ENCODE results near the gene CEL. TPM values are rescaled to one million over a fixed set of nuclear protein-coding genes. Genes with fewer than 3 reads are reported as not detected.

CEL gene
- total and polyA plus RNA-seq, 5 experiments from 2014 or later, result 1.3 to 1.6 TPM; not detected in 3

DNA sequence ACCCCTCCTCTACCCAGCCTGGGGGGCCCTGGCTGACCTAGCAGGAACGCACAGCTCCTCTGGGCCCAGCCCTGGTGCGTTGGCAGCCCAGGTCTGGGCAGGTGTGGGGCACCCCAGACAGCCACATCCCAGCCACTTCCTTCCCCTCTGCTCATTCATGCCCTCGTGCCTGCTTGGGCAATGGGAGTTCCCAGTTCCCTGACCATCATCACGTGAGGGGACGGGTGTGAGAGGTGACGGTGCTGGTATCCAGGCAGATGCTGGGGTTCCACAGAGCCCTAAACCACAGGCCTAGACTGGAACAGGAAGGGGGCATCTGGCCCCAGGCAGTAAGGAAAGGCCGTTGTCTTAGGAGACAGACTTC is 50.9 kb downstream of the CEL start:
- Mint-ChIP-seq H3K27me3 (no peaks in the 10 kb centered on the region), H3K36me3 (peaks cover 0 to 24% (median 4%) of the 10 kb centered on the region in 3 donors), H3K4me1 (peaks cover 15 to 52% (median 44%) of the 10 kb centered on the region in 4 donors), H3K9me3 (no peaks in the 10 kb centered on the region), H3K4me3 (peak overlapping the region in 3 of 10 donors; percentile 11 to 62 (median 37)), H3K27ac (peak overlapping the region in 5 of 10 donors; percentile 32 to 89 (median 56))
- ATAC-seq (peak; percentile 27 to 65), DNase-seq (peak in 2 of 10 donors; percentile 45 to 64)
- POLR2A ChIA-PET, result interaction anchor here (0.6 to 7.4 kb wide), 5 partner anchors 9 to 52 kb away, joined by 3 to 40 read pairs (median 5); no protein-coding TSS in a partner anchor

DNA sequence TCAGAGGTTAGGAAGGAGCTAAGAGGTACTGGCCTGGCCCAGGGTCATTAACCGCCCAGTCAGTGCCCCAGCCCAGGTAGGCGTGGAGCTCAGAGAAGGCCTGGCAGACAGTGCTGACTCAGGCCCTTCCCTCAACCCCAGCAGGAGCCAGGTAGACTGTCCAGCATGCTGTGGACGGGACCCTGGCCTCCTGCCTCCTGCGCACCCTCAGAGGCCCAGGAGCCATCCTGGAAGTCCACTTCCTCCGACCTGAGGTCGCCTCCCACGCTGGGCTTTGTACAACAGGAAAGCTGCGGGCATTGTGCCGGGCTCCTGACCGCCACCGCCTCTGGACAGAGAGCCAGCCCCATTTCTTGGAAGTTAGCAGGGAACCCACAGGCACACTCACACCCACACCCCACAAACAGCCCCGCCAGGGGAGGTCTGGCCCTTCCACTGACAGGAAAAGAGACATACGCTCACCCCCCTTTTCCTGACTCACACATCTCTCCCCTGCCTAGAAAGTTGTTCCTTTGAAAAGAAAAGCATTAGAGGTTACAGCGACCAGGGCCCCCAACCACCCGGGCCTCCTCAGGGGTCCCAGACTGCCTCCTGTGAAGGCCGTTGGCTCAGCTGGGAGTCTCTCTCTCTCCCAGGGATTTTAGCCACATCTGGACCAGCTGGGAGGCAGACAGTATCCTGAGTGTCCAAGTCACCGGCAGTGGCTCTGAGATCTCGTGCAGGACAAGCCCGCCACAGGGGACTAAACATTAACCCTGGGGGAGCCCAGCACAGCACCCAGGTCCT is 51.6 kb downstream of the CEL start:
- ATAC-seq, result peak; percentile 16 to 27
- POLR2A ChIA-PET, result interaction anchor here (1.2 to 7.4 kb wide), 8 partner anchors 10 to 83 kb away, joined by 3 to 40 read pairs (median 4); partner anchors contain the start of gene GTF3C5

DNA sequence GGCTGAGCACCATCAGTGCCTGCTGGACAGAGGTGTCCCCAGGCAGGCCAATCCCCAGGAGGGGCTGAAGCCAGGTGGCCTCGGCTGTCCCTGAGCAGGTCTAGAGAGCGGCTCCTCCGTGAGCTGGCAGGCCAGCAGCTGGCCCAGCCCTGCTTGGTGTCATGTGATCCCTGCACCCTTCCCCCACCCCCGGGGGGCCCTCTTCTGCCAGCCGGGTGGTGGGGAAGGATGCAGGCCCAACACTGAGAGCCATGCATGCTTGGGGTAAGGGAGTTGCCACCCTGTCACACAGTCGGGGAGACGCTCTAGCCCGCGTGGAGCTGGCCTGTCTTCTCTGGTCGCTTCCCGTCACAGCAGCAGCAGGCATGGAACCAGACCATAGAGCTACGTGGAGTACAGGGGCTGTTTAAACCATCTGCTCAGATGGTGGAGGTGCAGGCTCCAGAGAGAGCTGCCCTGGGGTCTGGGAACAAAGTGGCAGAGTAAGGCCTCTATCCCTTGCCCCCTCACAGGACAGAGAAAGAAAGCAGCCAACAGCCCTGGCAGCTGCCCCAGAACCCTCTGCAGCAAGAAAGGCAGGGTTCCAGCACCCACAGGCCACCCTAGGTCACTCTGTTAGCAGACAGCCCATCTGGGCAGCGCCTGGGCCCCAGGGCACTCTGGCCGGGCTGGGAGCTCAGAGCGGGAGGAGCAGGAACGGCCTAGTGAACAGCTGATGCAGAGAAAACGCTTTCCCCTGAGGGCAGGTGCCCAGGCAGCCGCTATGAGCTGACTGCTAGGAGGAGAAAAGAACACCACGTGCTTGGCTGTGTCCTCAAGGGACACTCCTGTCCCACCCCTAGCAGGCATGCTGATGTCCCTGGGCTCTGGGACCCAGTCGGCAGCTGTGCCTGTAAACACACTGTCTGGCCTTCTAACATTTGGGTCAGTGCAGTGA is 52.4 kb downstream of the CEL start:
- peak overlapping the region in 9 of 10 donors; percentile 50 to 89 (median 72) for H3K27ac Mint-ChIP-seq
- H3K4me1 Mint-ChIP-seq, result peaks cover 20 to 63% (median 57%) of the 10 kb centered on the region in 4 donors
- ATAC-seq, result peak; percentile 29 to 51
- POLR2A ChIA-PET, result interaction anchor here (0.7 to 7.4 kb wide), 11 partner anchors 8 to 241 kb away, joined by 3 to 40 read pairs (median 4); partner anchors contain the start of gene GTF3C5
- peak overlapping the region in 8 of 10 donors; percentile 13 to 73 (median 40) for H3K4me3 Mint-ChIP-seq
- H3K36me3 Mint-ChIP-seq, result peaks cover 0 to 18% (median 4%) of the 10 kb centered on the region in 3 donors
- no peaks in the 10 kb centered on the region for H3K9me3 Mint-ChIP-seq
- DNase-seq, result peak in 1 of 10 donors; percentile 62
- H3K27me3 Mint-ChIP-seq, result no peaks in the 10 kb centered on the region

More for the DNA sequence above, 51.6 kb downstream of the CEL start:
- Mint-ChIP-seq H3K27ac (peak overlapping the region; percentile 1 to 89 (median 58)), H3K4me3 (peak overlapping the region in 9 of 10 donors; percentile 12 to 73 (median 46)), H3K36me3 (peaks cover 0 to 18% (median 4%) of the 10 kb centered on the region in 3 donors), H3K9me3 (no peaks in the 10 kb centered on the region), H3K27me3 (no peaks in the 10 kb centered on the region), H3K4me1 (peaks cover 16 to 56% (median 50%) of the 10 kb centered on the region in 4 donors)
- DNase-seq, result peak in 1 of 10 donors; percentile 45

DNA sequence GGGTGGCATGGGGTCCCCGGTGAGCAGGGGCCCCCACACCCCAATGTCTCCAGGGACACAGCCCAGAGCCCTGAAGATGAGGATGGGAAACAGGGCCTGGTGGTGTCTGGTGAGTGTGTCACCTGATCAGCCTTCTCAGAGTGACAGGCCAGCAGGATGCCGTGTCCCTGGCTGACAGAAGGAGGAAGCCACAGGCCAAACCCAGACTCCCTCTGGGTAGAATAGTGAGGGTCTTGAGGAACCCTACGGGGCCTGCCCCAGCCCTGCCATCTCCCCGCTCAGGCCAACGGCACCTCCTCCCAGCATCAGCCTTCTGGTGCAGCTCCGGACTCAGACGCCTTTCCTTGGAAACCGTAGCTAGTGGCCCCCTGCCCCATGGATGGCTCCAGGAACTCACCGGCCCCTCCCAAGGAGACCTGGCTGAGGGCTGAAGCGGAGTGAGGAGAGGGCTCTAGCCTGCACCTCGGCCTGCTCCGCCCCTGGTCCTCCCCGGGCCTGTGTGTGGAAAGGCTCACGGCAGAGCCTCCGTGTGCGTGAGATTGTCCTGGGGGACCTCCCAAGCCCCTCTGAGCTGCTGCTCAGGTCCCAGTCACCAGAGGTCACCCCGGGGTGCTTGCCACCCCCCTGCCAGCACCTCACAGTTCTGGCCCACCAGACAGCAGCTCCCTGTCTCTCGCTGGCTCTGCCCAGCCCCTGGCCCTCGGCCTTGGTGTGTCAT is 53.3 kb downstream of the CEL start:
- POLR2A ChIA-PET, result interaction anchor here (0.7 to 7.4 kb wide), 7 partner anchors 9 to 240 kb away, joined by 3 to 40 read pairs (median 4); partner anchors contain the start of gene GTF3C5

DNA sequence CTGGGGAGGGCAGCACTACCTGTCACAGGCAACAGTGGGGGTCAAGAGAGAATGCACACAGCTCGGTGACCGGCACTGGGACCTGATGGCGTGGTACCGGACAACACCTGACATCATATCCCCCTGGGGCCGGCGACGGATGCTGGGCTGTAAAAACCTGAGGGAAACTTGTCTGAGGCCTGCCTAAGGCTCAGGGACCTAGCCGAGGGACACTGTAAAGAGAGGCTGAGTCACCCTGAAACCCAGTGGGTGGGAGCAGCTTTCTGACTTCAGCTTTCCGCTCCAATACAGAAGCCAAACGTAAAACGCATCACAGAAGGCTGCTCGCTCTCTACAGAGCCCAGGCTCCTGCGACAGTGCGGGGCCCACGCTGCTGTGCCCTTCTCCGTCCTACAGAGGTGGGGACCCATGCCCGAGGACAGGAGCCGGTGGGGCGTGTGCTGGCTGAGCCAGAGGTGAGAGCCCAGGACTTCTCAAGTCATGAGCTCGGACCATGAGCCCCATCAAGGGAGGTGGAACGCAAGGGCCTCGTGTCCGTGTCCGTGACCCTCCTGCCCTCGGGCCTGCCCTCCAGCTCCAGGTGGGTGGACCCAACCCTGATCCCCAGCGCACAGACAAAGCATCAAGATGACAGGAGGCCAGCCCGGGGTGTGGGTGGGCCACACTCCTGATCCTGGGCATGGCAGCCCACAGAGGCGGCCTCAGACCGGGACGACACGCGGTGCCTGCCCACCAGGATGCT is 54.0 kb downstream of the CEL start:
- Mint-ChIP-seq H3K4me3 (peak overlapping the region in 1 of 10 donors; percentile 18), H3K36me3 (peaks cover 0 to 5% (median 0%) of the 10 kb centered on the region in 3 donors), H3K27ac (peak overlapping the region in 3 of 10 donors; percentile 24 to 67 (median 52)), H3K4me1 (peaks cover 22 to 71% (median 62%) of the 10 kb centered on the region in 4 donors), H3K9me3 (no peaks in the 10 kb centered on the region), H3K27me3 (no peaks in the 10 kb centered on the region)
- POLR2A ChIA-PET, result interaction anchor here (1.1 to 7.4 kb wide), 5 partner anchors 10 to 33 kb away, joined by 3 to 40 read pairs (median 5); no protein-coding TSS in a partner anchor
- ATAC-seq (no peak), DNase-seq (peak in 1 of 10 donors; percentile 52)

More for the DNA sequence above, 53.3 kb downstream of the CEL start:
- Mint-ChIP-seq H3K27ac (peak overlapping the region in 3 of 10 donors; percentile 15 to 89 (median 24)), H3K36me3 (peaks cover 0 to 10% (median 3%) of the 10 kb centered on the region in 3 donors), H3K4me3 (peak overlapping the region in 5 of 10 donors; percentile 11 to 63 (median 27)), H3K9me3 (no peaks in the 10 kb centered on the region), H3K4me1 (peaks cover 21 to 68% (median 60%) of the 10 kb centered on the region in 4 donors), H3K27me3 (no peaks in the 10 kb centered on the region)
- DNase-seq, result peak in 1 of 10 donors; percentile 53
- no peak for ATAC-seq

DNA sequence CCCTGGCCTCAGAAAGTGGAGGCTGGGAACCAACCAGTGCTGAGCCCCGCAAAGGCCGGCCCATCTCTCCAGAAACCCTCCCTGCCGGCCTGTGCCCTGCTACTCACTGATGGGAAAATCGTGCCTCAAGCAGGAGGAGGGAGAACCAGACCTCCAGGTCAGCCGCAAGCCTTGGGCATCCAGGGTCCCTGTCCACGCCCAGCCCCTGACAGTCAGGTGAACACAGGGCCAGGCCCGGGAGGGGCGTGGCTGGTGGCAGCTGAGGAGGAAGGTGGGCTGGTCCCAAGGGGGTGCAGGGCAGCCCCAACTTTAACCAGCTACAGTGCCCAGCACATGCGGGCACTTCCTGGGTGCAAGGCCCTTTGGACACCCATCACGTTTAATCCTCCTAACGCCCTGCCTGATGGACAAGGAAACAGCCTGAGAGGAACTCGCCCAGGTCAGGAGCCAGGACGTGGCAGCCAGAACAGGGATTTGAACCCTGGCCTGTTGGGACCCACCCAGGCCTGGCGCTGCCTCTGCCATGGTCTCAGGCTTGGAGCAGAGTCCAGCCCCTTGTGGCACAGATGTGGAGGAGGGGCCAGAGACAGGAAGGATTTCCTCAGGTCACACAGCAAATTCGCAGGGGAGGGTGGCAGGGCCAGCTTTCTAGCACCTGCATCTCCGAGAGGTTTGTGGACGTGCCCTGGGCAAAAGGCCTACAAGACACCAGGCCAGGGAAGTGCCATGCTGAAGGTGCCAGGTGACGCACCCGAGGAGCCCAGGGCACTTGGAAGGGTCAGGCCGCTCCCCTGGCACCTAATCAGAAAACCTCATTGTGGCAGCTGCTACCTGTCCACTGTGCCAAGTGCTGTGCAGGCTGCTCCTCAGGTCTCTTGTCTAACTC is 54.8 kb downstream of the CEL start:
- peak in 1 of 10 donors; percentile 54 for DNase-seq
- no peak for ATAC-seq
- POLR2A ChIA-PET, result interaction anchor here (0.6 to 7.4 kb wide), 5 partner anchors 9 to 171 kb away, joined by 3 to 40 read pairs (median 3); no protein-coding TSS in a partner anchor
- Mint-ChIP-seq H3K36me3 (peaks cover 0 to under 1% (median 0%) of the 10 kb centered on the region in 3 donors), H3K27me3 (no peaks in the 10 kb centered on the region), H3K27ac (no peak overlapping the region), H3K9me3 (no peaks in the 10 kb centered on the region), H3K4me1 (peaks cover 24 to 74% (median 64%) of the 10 kb centered on the region in 4 donors), H3K4me3 (no peak overlapping the region)

DNA sequence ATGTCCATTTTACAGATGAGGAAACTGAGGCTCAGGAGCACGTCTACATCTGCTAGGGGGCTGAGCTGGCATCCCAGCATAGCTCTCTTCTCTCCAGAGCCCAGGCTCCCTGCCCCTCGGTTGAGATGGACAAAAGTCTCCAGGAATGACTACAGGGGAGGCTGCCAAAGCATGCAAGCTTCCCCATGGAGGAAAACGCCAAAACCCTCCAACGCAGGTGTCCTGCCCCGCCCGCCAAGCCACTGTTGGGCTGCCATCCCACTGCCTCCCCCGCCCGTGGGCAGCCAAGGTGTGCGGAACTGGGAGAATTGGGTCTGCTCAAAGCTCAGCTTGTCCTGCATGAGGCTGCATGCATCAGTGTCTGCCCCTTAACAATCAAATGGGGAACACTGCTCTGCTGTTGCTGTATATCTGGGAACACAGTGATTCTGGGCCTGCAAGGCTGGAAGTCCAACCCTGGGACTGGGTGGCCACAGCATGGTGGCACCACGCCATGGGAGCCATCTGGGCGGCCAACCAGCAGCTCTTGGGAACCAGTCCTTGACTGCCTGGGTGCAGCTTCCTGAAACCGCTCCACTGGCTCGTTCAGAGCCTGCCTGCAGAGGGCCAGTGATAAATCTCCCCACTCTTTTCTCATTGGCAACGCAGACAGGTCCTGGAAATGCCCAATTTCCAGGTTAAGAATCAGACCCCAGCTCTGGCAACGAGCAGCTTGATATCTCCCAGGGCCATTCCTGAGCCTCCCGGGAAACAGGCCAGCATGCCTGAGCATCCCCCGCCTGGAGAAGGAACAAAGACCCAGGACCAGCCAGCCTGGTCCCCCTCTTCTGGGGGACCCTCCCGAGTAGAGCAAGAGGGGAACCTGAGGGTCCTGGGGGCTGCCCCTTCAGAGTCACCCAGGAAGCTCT is 55.7 kb downstream of the CEL start:
- Mint-ChIP-seq H3K4me1 (peaks cover 26 to 77% (median 66%) of the 10 kb centered on the region in 4 donors), H3K36me3 (no peaks in the 10 kb centered on the region), H3K9me3 (no peaks in the 10 kb centered on the region), H3K4me3 (no peak overlapping the region), H3K27me3 (no peaks in the 10 kb centered on the region), H3K27ac (peak overlapping the region in 3 of 10 donors; percentile 8 to 57 (median 33))
- ATAC-seq (no peak), DNase-seq (peak in 1 of 10 donors; percentile 38)
- POLR2A ChIA-PET, result interaction anchor here (0.6 to 7.4 kb wide), 6 partner anchors 10 to 172 kb away, joined by 3 to 54 read pairs (median 5); no protein-coding TSS in a partner anchor

DNA sequence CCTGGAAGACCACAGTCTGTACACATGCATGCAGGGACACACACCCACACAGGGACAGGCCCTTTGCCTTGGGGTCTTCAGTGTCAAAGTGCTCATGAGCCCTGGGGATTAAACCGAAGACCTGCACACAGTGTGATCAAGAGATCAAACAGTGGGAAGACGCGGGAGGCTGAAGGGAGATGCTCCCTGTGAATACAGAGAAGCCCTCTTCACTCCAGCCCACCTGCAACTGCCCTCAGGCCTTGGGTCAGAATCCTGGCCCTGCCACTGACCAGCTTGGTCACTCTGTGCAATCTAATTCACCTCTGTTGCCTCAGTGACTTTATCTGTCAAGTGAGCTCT is 56.4 kb downstream of the CEL start:
- no peaks in the 10 kb centered on the region for H3K9me3 Mint-ChIP-seq
- H3K36me3 Mint-ChIP-seq, result no peaks in the 10 kb centered on the region
- peak in 1 of 10 donors; percentile 28 for DNase-seq
- H3K4me1 Mint-ChIP-seq, result peaks cover 24 to 73% (median 63%) of the 10 kb centered on the region in 4 donors
- H3K27me3 Mint-ChIP-seq, result no peaks in the 10 kb centered on the region
- POLR2A ChIA-PET, result interaction anchor here (1.0 to 7.4 kb wide), 6 partner anchors 9 to 29 kb away, joined by 3 to 54 read pairs (median 5); no protein-coding TSS in a partner anchor
- ATAC-seq, result no peak
- H3K4me3 Mint-ChIP-seq, result no peak overlapping the region
- peak overlapping the region in 2 of 10 donors; percentile 8 to 61 for H3K27ac Mint-ChIP-seq

DNA sequence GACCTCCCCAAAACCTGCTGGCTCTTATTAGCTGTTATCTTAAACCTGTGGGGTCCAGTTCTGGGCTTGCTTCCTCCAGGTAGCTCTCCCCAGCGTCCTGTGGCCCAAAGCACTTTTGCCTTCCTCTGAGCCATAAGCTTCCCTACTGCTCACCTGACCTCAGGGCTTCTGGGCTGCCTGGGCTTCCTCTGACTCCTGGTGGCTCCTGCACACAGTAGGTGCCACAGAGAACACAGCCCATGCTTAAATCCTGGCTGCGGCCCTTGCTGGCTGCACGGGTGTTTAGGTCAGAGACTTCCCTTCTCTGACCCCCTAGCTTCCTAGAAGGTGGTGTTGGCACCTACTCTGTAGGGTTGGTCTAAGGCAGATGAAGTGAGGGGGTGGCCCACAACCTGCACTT is 56.8 kb downstream of the CEL start:
- Mint-ChIP-seq H3K36me3 (no peaks in the 10 kb centered on the region), H3K27me3 (no peaks in the 10 kb centered on the region), H3K4me1 (peaks cover 22 to 71% (median 63%) of the 10 kb centered on the region in 4 donors), H3K27ac (peak overlapping the region in 7 of 10 donors; percentile 53 to 84 (median 63)), H3K9me3 (no peaks in the 10 kb centered on the region), H3K4me3 (peak overlapping the region in 9 of 10 donors; percentile 6 to 73 (median 60))
- ATAC-seq (no peak), DNase-seq (no peak)
- POLR2A ChIA-PET, result interaction anchor here (1.0 to 7.4 kb wide), 7 partner anchors 9 to 88 kb away, joined by 3 to 54 read pairs (median 4); partner anchors contain the start of gene GTF3C5
